Activated naive CD8-positive, alpha-beta T cell (primary cell): ENCODE data around the gene GJC2.

ENCODE experiments used
- H3K27ac Mint-ChIP-seq: one replicate; pipeline ENCODE4 v1.8.0; 2021; ENCODE audit warnings: mixed read lengths
- H3K27me3 Mint-ChIP-seq: one replicate; pipeline ENCODE4 v1.8.0; 2021; ENCODE audit warnings: mixed read lengths
- H3K36me3 Mint-ChIP-seq: one replicate; pipeline ENCODE4 v1.8.0; 2021; ENCODE audit warnings: mixed read lengths
- H3K4me1 Mint-ChIP-seq: one replicate; pipeline ENCODE4 v1.8.0; 2021; ENCODE audit warnings: low read depth, mixed read lengths
- H3K4me3 Mint-ChIP-seq: one replicate; pipeline ENCODE4 v1.8.0; 2021; ENCODE audit warnings: mild to moderate bottlenecking, mixed read lengths
- H3K9me3 Mint-ChIP-seq: one replicate; pipeline ENCODE4 v1.8.0; 2021; ENCODE audit warnings: low read depth, mixed read lengths

The GJC2 gene

DNA sequence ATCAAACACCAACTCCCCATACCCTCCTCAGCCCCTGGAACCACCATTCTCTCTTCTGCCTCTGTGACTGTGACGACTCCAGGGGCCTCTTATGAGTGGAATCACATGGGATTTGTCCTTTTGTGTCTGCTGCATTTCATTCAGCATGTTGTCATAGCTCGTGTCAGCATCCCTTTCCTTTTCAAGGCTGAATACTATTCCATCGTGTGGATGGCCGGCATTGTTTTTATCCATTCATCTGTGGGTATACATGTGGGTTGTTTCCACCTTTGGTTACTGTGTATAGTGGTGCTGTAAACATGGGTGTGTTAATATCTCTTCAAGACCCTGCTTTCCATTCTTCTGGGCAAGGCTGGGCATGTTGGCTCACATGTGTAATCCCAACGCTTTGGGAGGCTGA is 41.0 kb downstream of the GJC2 start:
- H3K36me3 Mint-ChIP-seq: peaks cover 3% of the 10 kb centered on the region
- H3K4me3 Mint-ChIP-seq: no peak overlapping the region
- peaks cover 12% of the 10 kb centered on the region for H3K4me1 Mint-ChIP-seq
- no peaks in the 10 kb centered on the region for H3K9me3 Mint-ChIP-seq
- H3K27me3 Mint-ChIP-seq: no peaks in the 10 kb centered on the region
- H3K27ac Mint-ChIP-seq: no peak overlapping the region

DNA sequence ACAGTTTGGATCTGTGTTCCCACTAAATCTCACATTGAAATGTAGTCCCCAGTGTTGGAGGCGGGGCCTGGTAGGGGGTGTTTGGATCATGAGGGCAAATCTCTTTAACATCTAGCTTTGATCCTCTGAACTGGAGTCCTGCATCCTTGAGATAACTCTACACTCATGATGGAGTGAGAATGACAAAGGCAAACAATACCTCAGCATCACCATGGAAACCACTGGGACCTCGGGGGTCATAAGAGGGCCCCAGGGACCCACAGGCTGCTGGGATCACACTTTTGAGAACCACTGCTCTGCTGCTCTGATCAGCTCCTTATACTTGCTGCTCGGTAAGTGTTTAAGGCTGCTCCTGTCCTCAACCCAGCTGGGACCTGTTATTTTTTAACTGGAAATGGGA is 44.7 kb downstream of the GJC2 start:
- Mint-ChIP-seq H3K27ac (no peak overlapping the region), H3K4me1 (peaks cover 2% of the 10 kb centered on the region), H3K27me3 (no peaks in the 10 kb centered on the region), H3K4me3 (no peak overlapping the region), H3K9me3 (peaks cover 7% of the 10 kb centered on the region), H3K36me3 (peaks cover 21% of the 10 kb centered on the region)

DNA sequence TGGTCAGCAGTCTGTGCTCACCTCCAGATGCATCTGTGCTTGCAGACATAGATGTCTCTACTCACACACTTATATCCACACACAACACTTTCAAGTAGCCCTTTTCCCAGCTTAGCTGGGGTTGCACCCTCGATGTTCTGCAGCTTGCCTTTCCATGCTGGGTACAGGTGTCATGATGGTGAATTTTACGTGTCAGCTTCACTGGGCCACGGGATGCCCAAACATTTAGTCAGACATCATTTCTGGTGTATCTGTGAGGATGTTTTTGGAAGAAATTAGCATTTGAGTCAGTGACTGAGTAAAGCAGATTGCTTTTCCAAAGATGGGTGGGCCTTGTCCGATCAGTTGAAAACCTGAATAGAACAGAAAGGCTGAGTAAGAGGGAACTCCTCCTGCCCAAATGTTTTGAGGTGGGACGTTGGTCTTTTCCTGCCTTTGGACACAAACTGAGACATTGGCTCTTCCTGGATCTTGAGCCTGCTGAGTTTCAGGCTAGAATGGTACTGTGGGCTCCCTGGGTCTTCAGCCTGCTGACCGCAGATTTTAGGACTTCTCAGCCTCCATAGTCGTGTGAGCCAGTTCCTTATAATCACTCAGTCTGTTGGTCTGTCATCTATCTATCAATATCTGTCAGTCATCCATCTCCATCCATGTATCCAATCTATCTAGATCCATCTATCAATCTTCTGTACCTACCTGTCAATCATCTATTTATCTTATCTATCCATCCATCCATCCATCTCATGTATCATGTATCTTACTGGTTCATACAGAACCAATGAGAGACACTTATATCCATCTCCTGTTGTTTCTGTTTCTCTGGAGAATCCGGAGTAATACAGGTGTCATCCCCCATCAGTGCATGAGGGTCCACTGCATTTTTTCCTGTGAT is 45.4 kb downstream of the GJC2 start:
- Mint-ChIP-seq H3K27me3 (no peaks in the 10 kb centered on the region), H3K36me3 (peaks cover 24% of the 10 kb centered on the region), H3K9me3 (peaks cover 10% of the 10 kb centered on the region), H3K4me3 (no peak overlapping the region), H3K4me1 (no peaks in the 10 kb centered on the region), H3K27ac (no peak overlapping the region)

DNA sequence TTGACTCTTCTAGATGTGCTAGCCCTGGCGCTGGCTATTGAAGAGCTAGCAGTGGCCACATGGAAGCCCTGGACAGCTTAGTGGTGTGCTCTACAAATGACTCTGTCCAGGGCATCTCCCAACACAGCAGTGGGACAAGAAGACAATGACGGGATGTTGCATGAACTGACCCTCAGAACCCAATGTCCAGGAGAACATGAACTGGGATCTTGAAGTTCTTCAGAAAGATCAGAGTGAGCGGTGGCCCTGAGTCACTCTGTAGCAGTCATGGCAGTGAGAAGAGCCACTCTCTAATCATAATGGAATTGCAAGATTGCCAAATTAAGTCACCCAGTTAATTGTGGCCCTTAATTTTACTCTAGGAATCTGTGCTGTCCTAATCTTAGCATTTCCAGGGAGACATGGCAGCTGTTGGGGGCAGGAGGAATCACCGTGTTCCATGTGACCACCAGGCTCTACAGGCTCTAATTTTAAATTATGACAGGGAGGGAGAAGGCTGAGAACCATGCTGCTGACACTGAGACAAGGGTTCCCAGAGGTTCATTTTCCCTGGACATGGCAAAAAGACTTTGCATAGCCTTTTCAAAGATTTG is 47.9 kb downstream of the GJC2 start:
- Mint-ChIP-seq H3K36me3 (peaks cover 29% of the 10 kb centered on the region), H3K27ac (no peak overlapping the region), H3K4me3 (no peak overlapping the region), H3K4me1 (no peaks in the 10 kb centered on the region), H3K27me3 (peaks cover 3% of the 10 kb centered on the region), H3K9me3 (peaks cover 10% of the 10 kb centered on the region)

DNA sequence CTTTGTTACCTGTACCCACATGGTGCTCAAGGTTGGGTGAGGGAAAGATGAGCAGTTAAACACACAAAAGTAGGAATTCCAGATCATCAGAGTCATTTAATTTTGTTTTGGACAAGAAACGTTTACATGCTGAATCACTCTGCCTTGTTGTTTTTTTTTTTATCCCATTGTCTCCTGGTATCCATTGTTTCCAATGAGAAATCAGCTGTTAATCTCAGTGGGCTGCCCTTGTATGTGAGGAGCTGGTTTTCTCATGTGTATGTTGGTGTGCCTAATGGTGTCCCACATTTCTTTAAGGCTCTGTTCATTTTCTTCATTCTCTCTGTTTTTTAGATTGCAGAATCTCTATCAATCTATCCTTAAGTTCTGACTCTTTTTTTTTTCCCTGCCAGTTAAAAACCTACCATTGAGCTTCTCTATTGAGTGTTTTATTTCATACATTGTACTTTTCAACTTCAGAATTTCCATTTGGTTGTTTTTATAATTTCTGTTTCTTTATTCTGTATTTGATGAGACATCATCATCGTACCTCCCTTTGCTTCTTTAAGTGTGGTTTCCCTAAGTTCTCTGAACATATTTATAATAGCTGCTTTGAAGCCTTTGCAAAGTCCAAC is 49.4 kb downstream of the GJC2 start:
- Mint-ChIP-seq H3K4me1 (no peaks in the 10 kb centered on the region), H3K27ac (no peak overlapping the region), H3K27me3 (peaks cover 11% of the 10 kb centered on the region), H3K9me3 (peaks cover 10% of the 10 kb centered on the region), H3K4me3 (no peak overlapping the region), H3K36me3 (peaks cover 29% of the 10 kb centered on the region)

DNA sequence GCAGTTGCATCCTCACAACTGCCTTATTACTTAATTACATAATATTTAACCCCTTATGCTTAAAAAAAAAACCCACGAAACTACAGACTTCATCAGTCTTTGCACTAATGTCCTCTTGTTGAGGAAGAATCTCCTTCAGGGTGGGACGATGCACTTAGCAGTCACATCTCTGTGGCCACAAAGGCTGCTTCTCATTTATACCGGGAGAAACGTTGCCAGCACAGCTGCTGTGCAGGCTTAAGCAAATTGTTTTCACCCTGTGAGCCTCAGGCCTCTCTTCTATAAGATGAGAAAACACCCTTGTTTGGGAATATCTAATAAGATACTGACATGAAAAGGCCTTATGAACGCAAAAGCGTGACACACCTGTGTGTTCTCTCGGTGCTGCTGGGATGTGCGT is 55.2 kb downstream of the GJC2 start:
- Mint-ChIP-seq H3K27me3 (peaks cover 14% of the 10 kb centered on the region), H3K4me1 (no peaks in the 10 kb centered on the region), H3K9me3 (no peaks in the 10 kb centered on the region), H3K27ac (no peak overlapping the region), H3K36me3 (peaks cover 4% of the 10 kb centered on the region), H3K4me3 (no peak overlapping the region)

DNA sequence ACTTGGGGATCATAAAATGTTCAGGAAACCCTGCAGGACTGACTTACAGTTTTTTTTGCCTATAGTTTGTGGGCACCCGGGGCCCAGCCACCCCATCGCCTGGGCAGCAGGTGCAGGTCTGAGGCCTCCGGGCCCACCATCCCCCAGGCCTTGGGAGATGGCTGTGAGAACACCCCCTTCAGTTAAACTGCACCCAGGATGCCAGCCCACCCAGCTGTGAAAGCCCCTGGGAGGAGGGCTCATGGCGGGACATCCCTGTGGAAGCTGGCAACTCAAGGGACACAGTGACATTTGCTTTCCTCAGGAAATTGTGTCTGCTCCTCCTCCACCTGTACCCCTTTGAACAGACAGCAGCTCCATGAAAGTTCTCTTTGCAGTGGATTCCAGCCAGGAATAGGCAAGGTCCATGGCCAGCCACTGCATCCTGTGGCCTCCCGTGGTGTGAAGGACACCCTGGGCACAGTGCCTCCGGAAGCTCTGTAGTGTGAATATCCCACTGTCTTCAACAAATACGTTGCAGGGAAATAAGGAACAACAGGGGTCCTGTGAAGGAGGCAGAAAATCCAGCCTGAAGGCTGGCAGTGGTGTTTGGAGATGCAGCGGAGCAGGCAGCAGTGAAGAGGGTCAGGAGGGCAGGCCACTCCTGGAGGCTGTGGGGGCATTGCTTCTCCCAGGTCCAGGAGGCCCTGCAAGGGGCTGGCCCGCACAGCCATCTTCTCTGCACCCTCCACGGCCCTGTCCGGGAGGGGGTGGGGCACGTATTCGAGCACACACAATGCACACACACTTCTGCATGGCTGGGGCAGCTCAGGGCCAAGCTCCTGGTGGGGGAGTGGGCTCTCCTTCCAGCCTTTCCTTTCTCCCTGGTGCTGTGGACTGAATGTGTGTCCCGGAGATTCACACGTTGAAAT is 56.1 kb downstream of the GJC2 start:
- Mint-ChIP-seq H3K4me1 (no peaks in the 10 kb centered on the region), H3K27me3 (peaks cover 14% of the 10 kb centered on the region), H3K4me3 (no peak overlapping the region), H3K36me3 (peaks cover 4% of the 10 kb centered on the region), H3K9me3 (no peaks in the 10 kb centered on the region), H3K27ac (no peak overlapping the region)

DNA sequence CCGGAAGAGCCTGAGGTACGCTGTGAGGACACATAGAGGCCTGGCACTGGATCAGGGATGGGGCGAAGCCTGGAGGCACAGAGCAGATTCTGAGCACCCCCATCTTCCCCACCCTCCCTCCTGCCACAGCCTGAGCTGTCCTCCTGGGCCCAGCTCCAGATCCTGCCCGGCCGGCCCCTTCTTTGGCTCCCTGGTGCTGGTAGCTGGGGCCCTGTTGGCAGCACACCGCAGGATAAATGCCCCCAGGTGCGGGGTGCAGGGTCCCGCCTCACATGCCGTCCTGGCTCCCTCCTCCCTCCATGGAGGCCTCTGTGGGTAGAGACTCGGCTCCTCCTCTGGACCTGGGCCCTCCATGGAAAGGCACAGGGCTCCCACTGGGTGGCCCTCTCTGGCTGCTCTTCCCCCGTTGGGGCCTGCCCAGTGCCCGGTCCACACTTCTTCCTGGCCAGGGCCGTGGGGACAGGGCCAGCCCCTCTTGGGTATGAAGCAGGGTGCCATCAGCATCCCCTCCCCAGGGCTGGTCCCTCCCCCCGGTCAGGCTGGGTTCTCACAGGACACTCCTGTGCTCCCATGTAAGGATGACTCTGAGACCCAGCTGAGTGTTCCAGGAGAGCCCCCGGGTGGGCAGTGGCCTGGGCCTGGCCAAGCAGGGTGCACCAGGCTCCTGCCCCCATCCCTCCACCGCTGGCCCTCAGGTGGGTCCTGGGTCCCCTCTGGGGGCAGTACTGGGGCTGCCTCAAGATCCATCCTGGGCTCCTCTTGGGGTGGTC is 57.0 kb downstream of the GJC2 start:
- Mint-ChIP-seq H3K27me3 (peaks cover 11% of the 10 kb centered on the region), H3K9me3 (no peaks in the 10 kb centered on the region), H3K4me3 (no peak overlapping the region), H3K4me1 (no peaks in the 10 kb centered on the region), H3K36me3 (no peaks in the 10 kb centered on the region), H3K27ac (no peak overlapping the region)

DNA sequence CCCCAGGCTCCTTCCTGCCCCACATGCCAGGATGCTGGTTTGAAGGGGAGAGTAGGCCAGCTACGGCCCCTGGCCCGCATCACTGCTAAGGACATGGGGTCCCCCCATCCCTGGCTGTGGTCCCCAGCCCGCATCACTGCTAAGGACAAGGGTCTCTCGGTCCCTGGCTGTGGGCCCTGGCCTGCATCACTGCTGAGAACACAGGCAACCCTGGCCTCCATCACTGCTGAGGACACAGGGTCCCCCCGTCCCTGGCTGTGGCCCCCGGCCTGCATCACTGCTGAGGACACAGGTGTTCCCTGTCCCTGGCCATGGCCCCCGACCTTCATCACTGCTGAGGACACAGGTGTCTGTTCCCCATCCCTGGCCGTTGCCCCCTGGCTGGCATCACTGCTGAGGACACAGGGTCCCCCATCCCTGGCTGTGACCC is 57.7 kb downstream of the GJC2 start:
- H3K27ac Mint-ChIP-seq: no peak overlapping the region
- H3K4me1 Mint-ChIP-seq: no peaks in the 10 kb centered on the region

DNA sequence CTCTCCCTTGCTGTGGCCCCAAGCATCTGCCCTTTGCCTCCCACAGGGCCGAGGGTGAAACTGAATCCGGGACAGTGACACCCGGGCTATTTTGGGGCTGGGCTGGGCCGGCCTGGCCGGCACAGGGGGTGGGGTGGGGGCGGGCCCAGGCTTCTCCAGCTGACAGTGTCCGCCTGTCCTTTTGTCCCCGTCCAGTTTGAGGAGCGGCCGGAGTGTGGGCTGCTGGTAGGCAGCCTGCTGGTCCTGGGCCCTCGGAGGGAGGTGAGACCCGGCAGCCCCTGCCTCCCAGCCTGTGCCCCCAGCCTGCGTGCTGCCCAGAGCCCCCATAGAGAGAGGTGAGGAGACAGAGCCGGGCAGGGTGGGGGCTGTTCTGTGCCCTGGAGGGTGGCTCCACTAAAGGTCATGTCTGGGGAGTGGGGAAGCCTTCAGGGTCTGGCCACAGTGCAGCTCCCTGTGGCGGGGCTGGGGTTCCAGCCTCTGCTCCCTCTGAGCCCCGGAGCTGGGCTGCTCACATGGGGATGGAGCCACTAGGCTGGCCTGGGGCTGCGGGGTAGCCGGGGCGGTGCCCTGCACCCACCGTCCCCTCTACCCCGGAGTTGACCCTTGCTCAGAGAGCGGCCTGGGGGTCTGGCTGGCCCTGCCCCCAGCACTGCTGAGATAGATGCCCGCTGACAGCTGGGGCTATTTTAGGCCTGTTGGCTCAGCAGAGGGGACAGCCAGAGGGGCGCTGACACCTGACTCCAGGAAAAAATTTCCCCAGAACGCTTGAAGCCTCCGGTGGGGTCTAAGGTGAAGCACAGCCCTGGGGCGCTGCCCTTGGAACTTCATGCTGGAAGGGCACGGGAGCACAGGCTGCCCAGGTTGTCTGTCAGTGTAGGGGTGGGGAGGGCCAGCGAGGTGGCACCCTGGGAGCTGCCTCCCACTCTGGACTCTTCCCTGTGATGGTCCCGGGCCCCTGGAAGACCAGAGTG is 58.4 kb downstream of the GJC2 start, which contains the start of gene OBSCN:
OBSCN (plus strand) TSS at position 194 of the 971 bp plus-strand sequence. CDS start 3,740 bp downstream, outside the sequence.
- Mint-ChIP-seq H3K4me3 (no peak within 1 kb of the TSS), H3K9me3 (no peaks in the 10 kb centered on the region), H3K27ac (no peak within 1 kb of the TSS), H3K27me3 (peaks cover 10% of the 10 kb centered on the region), H3K4me1 (no peaks in the 10 kb centered on the region), H3K36me3 (no peaks in the 10 kb centered on the region)

More for the DNA sequence above, 57.7 kb downstream of the GJC2 start:
- no peak overlapping the region for H3K4me3 Mint-ChIP-seq
- H3K9me3 Mint-ChIP-seq: no peaks in the 10 kb centered on the region
- no peaks in the 10 kb centered on the region for H3K36me3 Mint-ChIP-seq
- peaks cover 11% of the 10 kb centered on the region for H3K27me3 Mint-ChIP-seq

DNA sequence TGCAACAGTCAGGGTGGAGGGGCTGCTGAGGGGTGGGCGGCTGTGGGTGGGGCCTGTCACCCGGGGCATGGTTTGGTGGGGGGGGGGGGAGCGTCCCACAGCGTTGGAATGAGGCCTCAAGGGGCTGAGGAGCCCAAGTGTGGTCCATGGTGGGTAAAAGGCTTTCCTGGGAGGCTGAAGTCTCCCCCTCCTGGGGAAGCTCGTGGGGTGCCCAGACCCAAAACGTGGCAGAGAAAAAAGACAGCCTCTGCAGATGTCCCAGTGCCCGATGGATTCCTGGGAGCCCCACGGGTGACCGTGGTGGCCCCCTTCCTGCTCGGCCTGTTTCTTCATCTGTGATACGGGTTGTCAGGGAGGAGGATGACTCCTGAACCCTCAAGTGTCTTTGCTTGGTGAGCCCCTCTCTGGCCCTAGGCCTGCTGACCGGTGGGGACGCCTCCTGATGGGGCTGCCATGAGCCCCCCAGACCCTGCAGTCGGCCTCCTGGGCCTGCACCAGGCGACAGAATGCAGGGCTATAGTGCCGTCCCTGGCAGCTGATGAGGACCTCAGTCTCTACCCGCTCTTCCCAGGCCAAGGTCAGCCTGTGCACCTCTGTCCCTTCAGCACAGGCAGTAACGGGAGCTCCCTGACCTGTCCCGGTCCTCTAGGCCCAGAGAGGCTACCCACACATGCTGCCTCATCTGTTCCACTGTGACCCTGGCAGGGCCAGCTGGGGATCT is 59.3 kb downstream of the GJC2 start:
- peaks cover 3% of the 10 kb centered on the region for H3K27me3 Mint-ChIP-seq
- peaks cover 2% of the 10 kb centered on the region for H3K4me1 Mint-ChIP-seq
- no peak overlapping the region for H3K4me3 Mint-ChIP-seq
- H3K9me3 Mint-ChIP-seq: no peaks in the 10 kb centered on the region
- no peaks in the 10 kb centered on the region for H3K36me3 Mint-ChIP-seq
- H3K27ac Mint-ChIP-seq: no peak overlapping the region
